OCI-LY1 (cell line): Measurements from ENCODE around the gene TBRG4.

Source experiments
- H2AFZ ChIP-seq: fragments of 200-600 bp; sonication (generic), shearing (Covaris generic); 2 replicates; pipeline ENCODE4 v1.6.0; 2014; ENCODE audit warnings: antibody characterized with exemption, mild to moderate bottlenecking, low read length
- H3F3A ChIP-seq: fragments of 200-600 bp; sonication (generic), shearing (Covaris generic); 2 replicates; pipeline ENCODE4 v1.6.0; 2014; ENCODE audit warnings: mild to moderate bottlenecking, antibody characterized with exemption, low read length, moderate library complexity; ENCODE audit not compliant: insufficient read depth
- H3K27ac ChIP-seq: fragments of 200-600 bp; sonication (generic); 2 replicates; pipeline ENCODE4 v1.5.1; 2014; ENCODE audit warnings: low read length, mixed run types, mild to moderate bottlenecking, low read depth; ENCODE audit not compliant: poor library complexity, severe bottlenecking
- H3K27me3 ChIP-seq: fragments of 200-600 bp; sonication (generic); 2 replicates; pipeline ENCODE4 v1.6.0; 2014; ENCODE audit warnings: antibody characterized with exemption, mild to moderate bottlenecking, low read length, moderate library complexity; ENCODE audit not compliant: insufficient read depth
- H3K36me3 ChIP-seq: fragments of 200-600 bp; sonication (generic); 2 replicates; pipeline ENCODE4 v1.6.1; 2014; ENCODE audit warnings: mild to moderate bottlenecking, antibody characterized with exemption, low read length, moderate library complexity, mixed read lengths; ENCODE audit not compliant: insufficient read depth
- H3K4me1 ChIP-seq: fragments of 200-600 bp; sonication (generic); 2 replicates; pipeline ENCODE4 v1.5.1; 2014; ENCODE audit warnings: mild to moderate bottlenecking, low read length, moderate library complexity; ENCODE audit not compliant: insufficient read depth, severe bottlenecking
- H3K4me2 ChIP-seq: fragments of 200-600 bp; sonication (generic), shearing (Covaris generic); 2 replicates; pipeline ENCODE4 v1.6.1; 2014; ENCODE audit warnings: low read length
- H3K4me3 ChIP-seq: fragments of 200-600 bp; sonication (generic); 2 replicates; pipeline ENCODE4 v1.5.1; 2014; ENCODE audit warnings: low read length, low read depth, mild to moderate bottlenecking, mixed read lengths; ENCODE audit not compliant: poor library complexity, severe bottlenecking
- H3K79me2 ChIP-seq: fragments of 200-600 bp; shearing (Covaris generic); 2 replicates; pipeline ENCODE4 v1.6.1; 2016; ENCODE audit warnings: mixed run types, low read length, mixed read lengths; ENCODE audit not compliant: insufficient read depth
- H3K9ac ChIP-seq: fragments of 200-600 bp; sonication (generic), shearing (Covaris generic); 2 replicates; pipeline ENCODE4 v1.6.1; 2014; ENCODE audit warnings: mild to moderate bottlenecking, low read length, mixed read lengths
- H3K9me2 ChIP-seq: fragments of 200-600 bp; sonication (generic), shearing (Covaris generic); 2 replicates; pipeline ENCODE4 v1.6.1; 2014; ENCODE audit warnings: low read depth, mild to moderate bottlenecking, low read length, mixed read lengths
- H3K9me3 ChIP-seq: fragments of 200-600 bp; shearing (Covaris generic); 2 replicates; pipeline ENCODE4 v1.6.1; 2014; ENCODE audit warnings: low read length, mixed read lengths
- H4K20me1 ChIP-seq: fragments of 200-600 bp; sonication (generic), shearing (Covaris generic); 2 replicates; pipeline ENCODE4 v1.6.0; 2016; ENCODE audit warnings: mild to moderate bottlenecking, low read length; ENCODE audit not compliant: insufficient read depth
- EZH2 ChIP-seq: fragments of 200-600 bp; sonication (generic), shearing (Covaris generic); IDR thresholded peaks from 2 replicates; pipeline ENCODE4 v1.8.0; 2017; ENCODE audit warnings: borderline replicate concordance, mixed run types, mild to moderate bottlenecking, antibody characterized with exemption, low read length, moderate library complexity, mixed read lengths
- TF ChIP-seq, protein P1 (sequence below): fragments of 200-600 bp; sonication (generic), shearing (Covaris generic); IDR thresholded peaks from 2 replicates; pipeline ENCODE4 v1.5.1; 2017; ENCODE audit warnings: mild to moderate bottlenecking, antibody characterized with exemption, low read length, moderate library complexity, mixed read lengths

The TBRG4 gene

DNA sequence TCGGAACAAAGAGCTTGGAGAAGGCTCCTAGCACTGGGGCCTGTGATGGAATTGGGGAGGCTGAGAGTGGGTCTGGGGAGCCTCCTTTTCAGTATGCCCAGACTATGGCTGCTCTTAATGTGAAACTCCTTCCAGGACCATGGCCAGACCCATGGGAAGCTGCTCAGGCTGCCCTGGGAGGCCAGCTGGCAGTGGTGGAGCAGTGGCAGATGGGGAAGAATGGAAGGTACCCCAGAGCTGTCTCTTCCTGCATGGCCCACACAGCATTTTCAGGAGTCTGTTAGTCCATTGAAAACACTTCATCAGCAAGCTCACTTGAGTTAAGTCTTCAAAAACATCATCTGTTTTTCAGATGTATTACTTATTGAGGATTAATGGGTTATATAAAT is 41.2 kb downstream of the TBRG4 start:
- Histone ChIP-seq H3K36me3 (peaks cover 96% of the 10 kb centered on the region), H3F3A (no peaks in the 10 kb centered on the region), H3K27me3 (no peaks in the 10 kb centered on the region), H4K20me1 (no peaks in the 10 kb centered on the region), H3K4me2 (no peak overlapping the region), H3K4me1 (no peaks in the 10 kb centered on the region), H3K79me2 (0 out of 2 replicates have a peak, but pooled peaks cover 3% of the 10 kb centered on the region), H2AFZ (no peak overlapping the region), H3K9me2 (no peaks in the 10 kb centered on the region), H3K27ac (no peak overlapping the region), H3K4me3 (no peak overlapping the region), H3K9me3 (no peaks in the 10 kb centered on the region), H3K9ac (no peak overlapping the region)
- TF ChIP-seq, protein P1, sequence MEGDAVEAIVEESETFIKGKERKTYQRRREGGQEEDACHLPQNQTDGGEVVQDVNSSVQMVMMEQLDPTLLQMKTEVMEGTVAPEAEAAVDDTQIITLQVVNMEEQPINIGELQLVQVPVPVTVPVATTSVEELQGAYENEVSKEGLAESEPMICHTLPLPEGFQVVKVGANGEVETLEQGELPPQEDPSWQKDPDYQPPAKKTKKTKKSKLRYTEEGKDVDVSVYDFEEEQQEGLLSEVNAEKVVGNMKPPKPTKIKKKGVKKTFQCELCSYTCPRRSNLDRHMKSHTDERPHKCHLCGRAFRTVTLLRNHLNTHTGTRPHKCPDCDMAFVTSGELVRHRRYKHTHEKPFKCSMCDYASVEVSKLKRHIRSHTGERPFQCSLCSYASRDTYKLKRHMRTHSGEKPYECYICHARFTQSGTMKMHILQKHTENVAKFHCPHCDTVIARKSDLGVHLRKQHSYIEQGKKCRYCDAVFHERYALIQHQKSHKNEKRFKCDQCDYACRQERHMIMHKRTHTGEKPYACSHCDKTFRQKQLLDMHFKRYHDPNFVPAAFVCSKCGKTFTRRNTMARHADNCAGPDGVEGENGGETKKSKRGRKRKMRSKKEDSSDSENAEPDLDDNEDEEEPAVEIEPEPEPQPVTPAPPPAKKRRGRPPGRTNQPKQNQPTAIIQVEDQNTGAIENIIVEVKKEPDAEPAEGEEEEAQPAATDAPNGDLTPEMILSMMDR: no peak
- TF ChIP-seq EZH2: no peak

GRCh38 chr7:45069444-45070253 is 41.8 kb downstream of the TBRG4 start:
- H3K4me1 ChIP-seq: no peaks in the 10 kb centered on the region
- no peaks in the 10 kb centered on the region for H3K9me2 ChIP-seq
- no peak overlapping the region for H3K4me3 ChIP-seq
- H3K9me3 ChIP-seq: no peaks in the 10 kb centered on the region
- TF ChIP-seq, protein P1: peak; percentile 7; the same call in 1 of the 2 replicates
- no peak for TF ChIP-seq EZH2
- no peaks in the 10 kb centered on the region for H3K27me3 ChIP-seq
- 0 out of 2 replicates have a peak, but pooled peaks cover 3% of the 10 kb centered on the region for H3K79me2 ChIP-seq
- H3K4me2 ChIP-seq: no peak overlapping the region
- H4K20me1 ChIP-seq: no peaks in the 10 kb centered on the region
- H3K9ac ChIP-seq: no peak overlapping the region
- no peak overlapping the region for H3K27ac ChIP-seq
- no peak overlapping the region for H2AFZ ChIP-seq
- peaks cover 96% of the 10 kb centered on the region for H3K36me3 ChIP-seq
- H3F3A ChIP-seq: no peaks in the 10 kb centered on the region

- Histone ChIP-seq H3K4me1 (no peaks in the 10 kb centered on the region), H2AFZ (no peak overlapping the region), H3K27me3 (no peaks in the 10 kb centered on the region), H3K9me3 (no peaks in the 10 kb centered on the region), H3K27ac (no peak overlapping the region), H3K9me2 (no peaks in the 10 kb centered on the region), H3K79me2 (0 out of 2 replicates have a peak, but pooled peaks cover 8% of the 10 kb centered on the region), H4K20me1 (no peaks in the 10 kb centered on the region), H3K36me3 (peaks cover 96% of the 10 kb centered on the region), H3F3A (no peaks in the 10 kb centered on the region), H3K9ac (no peak overlapping the region), H3K4me3 (no peak overlapping the region), H3K4me2 (no peak overlapping the region)
- TF ChIP-seq EZH2: no peak
- TF ChIP-seq, protein P1: no peak
Observed at GRCh38 chr7:45068236-45069023, 43.1 kb downstream of the TBRG4 start.
